GM12891 (cell line): ENCODE data around the gene TSHZ2.

Experiments used
- PAX5 ChIP-seq: IDR thresholded peaks from 2 replicates; pipeline ENCODE4 v1.6.1; 2011; ENCODE audit warnings: low read length, moderate library complexity, mild to moderate bottlenecking; ENCODE audit not compliant: insufficient read depth, severe bottlenecking
- POLR2A ChIP-seq: IDR thresholded peaks from 2 replicates; pipeline ENCODE4 v1.6.1; 2011; ENCODE audit warnings: low read depth, low read length, control low read depth
- POLR2AphosphoS5 ChIP-seq: IDR thresholded peaks from 2 replicates; pipeline ENCODE4 v1.6.1; 2011; ENCODE audit warnings: low read depth, low read length, control low read depth

GRCh38 chr20:53539516-53539915 is 567.4 kb downstream of the TSHZ2 start:
- TF ChIP-seq POLR2AphosphoS5: no peak
- TF ChIP-seq POLR2A: no peak
- no peak for TF ChIP-seq PAX5
